ENCODE results near the gene IL21R.
"Not testable (repeated sequence)": the region's sequence is repeated elsewhere in the genome, so short reads cannot be mapped to it uniquely, and the experiment has no call there.

The IL21R gene

DNA sequence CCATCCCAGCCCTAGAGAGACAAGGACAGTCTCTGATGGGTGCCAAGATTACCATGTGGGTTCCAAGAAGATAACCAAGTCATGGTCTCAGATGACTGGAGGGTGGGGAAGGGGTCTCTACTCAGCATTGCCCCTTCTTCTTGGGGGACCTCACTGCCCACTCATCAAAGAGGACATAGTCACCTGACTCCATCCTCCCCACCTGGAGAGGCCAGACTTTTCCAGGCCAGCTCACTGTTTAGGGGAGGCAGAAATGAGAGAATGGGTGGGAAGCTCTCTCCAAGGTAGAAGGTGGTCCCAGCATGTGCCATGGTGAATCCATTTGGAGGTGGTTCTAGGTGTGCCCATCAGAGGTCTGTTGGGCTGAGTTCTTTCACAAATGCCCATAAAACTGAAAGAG lies 20.7 kb upstream of the IL21R start:
- no peaks in the 10 kb centered on the region for H3K36me3 ChIP-seq (ENCODE audit: control insufficient read depth, insufficient read depth, low read length)
- no peaks in the 10 kb centered on the region for H3K27me3 ChIP-seq (ENCODE audit: control insufficient read depth, insufficient read depth, low read length)
- no peak overlapping the region for H3K9ac ChIP-seq (ENCODE audit: low read length)
- H3K27ac ChIP-seq (ENCODE audit: low read depth, low read length) = no peak overlapping the region
- no peak overlapping the region for H3K4me3 ChIP-seq (ENCODE audit: low read length)
- no peaks in the 10 kb centered on the region for H3K4me1 ChIP-seq (ENCODE audit: control insufficient read depth, insufficient read depth, low read length)

DNA sequence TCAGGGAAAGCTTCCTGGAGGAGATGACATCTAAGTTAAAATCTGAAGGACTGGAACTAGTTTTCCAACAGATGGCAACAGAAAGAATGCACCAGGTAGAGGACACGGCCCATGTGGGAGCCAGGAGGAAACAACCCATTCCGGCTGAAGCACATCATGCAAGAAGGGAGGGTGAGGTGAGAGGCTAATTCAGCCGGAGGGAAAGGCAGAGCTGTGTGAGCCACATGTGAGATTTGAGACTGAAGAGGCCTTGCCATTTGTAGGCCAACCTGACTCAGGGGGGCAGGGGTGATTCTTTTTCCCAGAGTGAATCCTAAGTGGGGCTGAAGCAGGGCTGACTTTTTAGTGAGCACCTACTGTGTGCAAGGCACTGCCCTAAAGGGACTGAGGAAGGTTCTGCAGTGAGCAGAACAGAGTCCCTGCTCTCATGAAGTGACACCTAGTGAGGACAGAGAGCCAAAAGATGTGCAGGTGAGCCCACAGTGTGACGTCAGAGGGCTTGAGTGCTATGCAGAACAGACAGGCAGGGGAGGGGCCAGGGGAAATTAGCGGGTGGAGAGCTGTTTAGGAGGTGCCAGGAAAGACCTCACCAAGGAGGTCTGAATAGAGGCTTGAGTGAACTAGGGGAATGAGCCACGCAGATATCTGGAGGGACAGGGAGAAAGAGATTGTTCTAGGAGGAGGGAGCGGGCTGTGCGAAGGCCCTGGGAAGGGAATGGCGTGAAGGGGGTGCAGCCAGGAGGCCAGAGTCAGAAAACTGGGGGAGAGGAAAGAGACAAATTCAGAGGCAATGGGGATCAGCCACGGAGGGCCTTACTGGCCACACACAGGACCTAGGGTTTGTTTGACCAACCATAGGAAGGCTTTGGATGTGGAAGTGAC lies 19.8 kb upstream of the IL21R start:
- H3K9ac ChIP-seq (ENCODE audit: low read length) = no peak overlapping the region
- no peaks in the 10 kb centered on the region for H3K27me3 ChIP-seq (ENCODE audit: control insufficient read depth, insufficient read depth, low read length)
- H3K4me3 ChIP-seq (ENCODE audit: low read length) = no peak overlapping the region
- H3K4me1 ChIP-seq (ENCODE audit: control insufficient read depth, insufficient read depth, low read length) = no peaks in the 10 kb centered on the region
- no peaks in the 10 kb centered on the region for H3K36me3 ChIP-seq (ENCODE audit: control insufficient read depth, insufficient read depth, low read length)
- H3K27ac ChIP-seq (ENCODE audit: low read depth, low read length) = no peak overlapping the region

DNA sequence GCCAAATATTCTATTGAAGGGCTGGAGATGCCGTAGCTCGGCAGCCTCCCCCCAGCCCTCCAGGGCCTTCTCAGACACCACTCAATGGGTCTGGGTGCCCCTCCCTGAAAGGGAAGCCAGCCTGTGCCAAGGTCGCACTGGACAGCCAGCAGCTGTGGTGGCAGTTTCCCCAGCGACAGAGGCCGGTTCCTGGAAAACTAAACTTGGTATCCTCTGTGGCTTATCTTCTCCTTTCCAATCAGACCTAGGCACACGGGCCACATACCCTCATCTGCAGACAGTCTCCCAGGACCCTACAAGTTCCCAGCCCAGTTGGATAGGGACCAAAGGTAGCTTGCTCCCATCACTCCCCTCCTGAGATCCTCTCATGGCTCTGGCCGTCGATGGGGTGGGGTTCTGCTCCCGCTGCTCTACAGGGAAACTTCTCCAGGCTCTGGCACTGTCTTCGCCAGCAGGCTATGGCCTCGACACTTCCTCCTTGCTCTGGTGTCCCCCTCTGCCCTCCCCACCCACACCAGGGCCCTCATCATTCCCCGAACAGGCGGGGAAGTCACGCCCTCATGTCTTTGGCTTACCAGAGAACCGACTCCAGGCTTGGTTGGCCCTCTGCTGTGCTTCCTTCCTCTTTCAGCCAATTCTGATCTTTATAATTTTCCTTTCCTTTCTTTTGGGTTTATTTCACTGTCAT lies 18.3 kb upstream of the IL21R start:
- Histone ChIP-seq H3K4me1 (ENCODE audit: control insufficient read depth, insufficient read depth, low read length) (no peaks in the 10 kb centered on the region), H3K9ac (ENCODE audit: low read length) (no peak overlapping the region), H3K27me3 (ENCODE audit: control insufficient read depth, insufficient read depth, low read length) (no peaks in the 10 kb centered on the region), H3K27ac (ENCODE audit: low read depth, low read length) (no peak overlapping the region), H3K4me3 (ENCODE audit: low read length) (no peak overlapping the region), H3K36me3 (ENCODE audit: control insufficient read depth, insufficient read depth, low read length) (no peaks in the 10 kb centered on the region)

DNA sequence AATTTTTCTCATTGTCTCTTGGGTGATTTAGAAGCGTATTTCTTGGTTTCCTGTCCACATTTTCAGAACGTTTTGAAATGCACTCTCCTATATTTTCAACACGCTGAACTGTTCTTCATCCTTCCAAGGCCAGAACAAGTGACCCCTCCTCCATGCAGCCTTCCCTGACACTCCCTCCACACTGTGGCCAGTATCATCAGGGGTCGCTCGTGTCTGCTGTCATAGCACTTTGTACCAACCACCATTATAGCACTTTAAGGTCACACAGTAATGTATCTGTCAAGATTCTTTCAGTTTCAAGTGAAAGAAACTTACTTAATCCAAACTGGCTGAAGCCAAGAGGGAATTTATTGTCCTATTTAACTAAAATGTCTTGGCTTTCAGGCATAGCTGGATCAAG lies 17.5 kb upstream of the IL21R start:
- no peak overlapping the region for H3K9ac ChIP-seq (ENCODE audit: low read length)
- H3K27ac ChIP-seq (ENCODE audit: low read depth, low read length) = no peak overlapping the region
- H3K27me3 ChIP-seq (ENCODE audit: control insufficient read depth, insufficient read depth, low read length) = no peaks in the 10 kb centered on the region
- H3K4me3 ChIP-seq (ENCODE audit: low read length) = no peak overlapping the region
- H3K4me1 ChIP-seq (ENCODE audit: control insufficient read depth, insufficient read depth, low read length) = no peaks in the 10 kb centered on the region
- H3K36me3 ChIP-seq (ENCODE audit: control insufficient read depth, insufficient read depth, low read length) = no peaks in the 10 kb centered on the region

DNA sequence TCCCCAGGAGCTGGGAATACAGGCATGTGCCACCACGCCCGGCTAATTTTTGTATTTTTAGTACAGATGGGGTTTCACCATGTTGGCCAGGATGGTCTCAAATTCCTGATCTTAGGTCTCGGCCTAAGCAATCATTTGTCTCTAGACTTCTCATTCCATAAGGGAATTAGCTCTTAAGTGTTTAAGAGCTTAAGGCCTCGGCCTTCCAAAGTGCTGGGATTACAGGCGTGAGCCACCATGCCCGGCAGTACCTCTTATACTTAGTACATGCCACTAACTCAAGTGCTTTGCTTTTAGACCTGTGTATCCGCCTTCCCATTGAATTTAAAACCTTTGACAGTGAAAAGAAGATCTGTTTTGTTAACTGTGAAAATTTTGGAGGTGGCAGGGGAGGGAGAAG lies 16.6 kb upstream of the IL21R start:
- Histone ChIP-seq H3K27ac (ENCODE audit: low read depth, low read length) (no peak overlapping the region), H3K36me3 (ENCODE audit: control insufficient read depth, insufficient read depth, low read length) (no peaks in the 10 kb centered on the region), H3K4me3 (ENCODE audit: low read length) (no peak overlapping the region), H3K9ac (ENCODE audit: low read length) (no peak overlapping the region), H3K4me1 (ENCODE audit: control insufficient read depth, insufficient read depth, low read length) (no peaks in the 10 kb centered on the region), H3K27me3 (ENCODE audit: control insufficient read depth, insufficient read depth, low read length) (no peaks in the 10 kb centered on the region)

DNA sequence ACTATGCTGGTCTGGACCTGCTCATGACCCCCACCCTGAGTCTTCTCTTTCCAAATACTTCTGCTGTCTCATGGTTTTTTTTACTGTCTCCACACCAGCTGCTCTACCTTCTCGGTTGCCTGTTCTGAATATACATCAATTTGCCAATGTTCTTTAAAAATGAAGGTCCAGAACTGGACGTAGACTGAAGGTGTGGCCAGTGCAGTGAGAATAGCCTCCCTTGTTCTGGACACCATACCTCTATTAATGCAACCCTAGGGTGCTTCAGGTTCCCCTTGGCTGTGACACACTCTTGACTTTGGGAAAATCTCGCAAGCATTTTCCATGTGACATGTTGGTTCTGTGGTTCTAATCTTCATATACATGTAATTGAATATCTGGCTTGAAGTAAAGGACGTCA lies 15.3 kb upstream of the IL21R start:
- Histone ChIP-seq H3K4me1 (ENCODE audit: control insufficient read depth, insufficient read depth, low read length) (no peaks in the 10 kb centered on the region), H3K9ac (ENCODE audit: low read length) (no peak overlapping the region), H3K27me3 (ENCODE audit: control insufficient read depth, insufficient read depth, low read length) (no peaks in the 10 kb centered on the region), H3K4me3 (ENCODE audit: low read length) (no peak overlapping the region), H3K36me3 (ENCODE audit: control insufficient read depth, insufficient read depth, low read length) (no peaks in the 10 kb centered on the region), H3K27ac (ENCODE audit: low read depth, low read length) (no peak overlapping the region)

DNA sequence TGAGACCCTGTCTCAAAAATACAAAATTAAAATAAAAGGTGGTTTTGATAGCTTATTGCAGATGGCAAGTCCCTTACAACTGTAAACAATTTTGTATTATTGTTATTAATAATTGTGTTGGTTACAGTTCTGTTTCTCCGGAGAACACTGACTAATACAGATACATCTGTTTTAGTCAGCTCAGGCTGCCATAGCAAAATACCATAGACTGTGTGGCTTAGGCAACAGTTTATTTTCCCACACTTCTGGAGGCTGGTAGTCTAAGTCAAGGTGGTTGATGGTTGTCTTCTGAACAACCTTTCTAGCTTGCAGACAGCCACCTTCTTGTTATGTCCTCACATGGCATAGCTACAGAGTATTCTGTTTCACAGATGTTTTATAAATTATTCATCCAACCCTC lies 14.2 kb upstream of the IL21R start:
- no peaks in the 10 kb centered on the region for H3K36me3 ChIP-seq (ENCODE audit: control insufficient read depth, insufficient read depth, low read length)
- H3K27me3 ChIP-seq (ENCODE audit: control insufficient read depth, insufficient read depth, low read length) = no peaks in the 10 kb centered on the region
- H3K4me3 ChIP-seq (ENCODE audit: low read length) = no peak overlapping the region
- H3K4me1 ChIP-seq (ENCODE audit: control insufficient read depth, insufficient read depth, low read length) = no peaks in the 10 kb centered on the region
- H3K9ac ChIP-seq (ENCODE audit: low read length) = no peak overlapping the region
- H3K27ac ChIP-seq (ENCODE audit: low read depth, low read length) = no peak overlapping the region

DNA sequence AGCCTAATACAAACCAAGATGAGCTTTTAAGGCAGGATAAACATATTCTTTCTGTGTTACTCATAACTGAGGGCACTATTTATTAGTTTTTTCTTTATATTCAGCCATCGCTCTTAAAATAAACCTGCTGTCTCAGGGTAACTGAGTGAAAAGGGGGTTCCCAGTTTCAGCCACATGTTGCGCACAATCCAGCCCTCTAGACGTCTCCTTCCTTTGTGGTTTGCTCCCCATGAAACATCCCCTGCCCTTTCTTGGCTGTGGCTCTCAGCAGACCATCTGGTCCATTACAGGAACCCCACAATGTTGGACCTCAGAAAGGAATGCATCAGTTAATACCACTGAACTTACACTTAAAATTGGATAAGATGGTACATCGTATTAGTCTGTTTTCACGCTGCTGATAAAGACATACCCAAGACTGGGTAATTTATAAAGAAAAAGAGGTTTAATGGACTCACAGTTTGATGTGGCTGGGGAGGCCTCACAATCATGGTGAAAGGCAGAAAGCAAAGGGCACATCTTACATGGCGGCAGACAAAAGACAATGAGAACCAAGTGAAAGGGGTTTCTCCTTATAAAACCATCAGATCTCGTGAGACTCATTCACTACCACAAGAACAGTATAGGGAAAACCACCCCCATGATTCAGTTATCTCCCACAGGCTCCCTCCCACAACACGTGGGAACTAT lies 12.6 kb upstream of the IL21R start:
- H3K4me1 ChIP-seq (ENCODE audit: control insufficient read depth, insufficient read depth, low read length) = no peaks in the 10 kb centered on the region
- H3K27me3 ChIP-seq (ENCODE audit: control insufficient read depth, insufficient read depth, low read length) = no peaks in the 10 kb centered on the region
- no peak overlapping the region for H3K4me3 ChIP-seq (ENCODE audit: low read length)
- H3K36me3 ChIP-seq (ENCODE audit: control insufficient read depth, insufficient read depth, low read length) = no peaks in the 10 kb centered on the region
- no peak overlapping the region for H3K9ac ChIP-seq (ENCODE audit: low read length)
- no peak overlapping the region for H3K27ac ChIP-seq (ENCODE audit: low read depth, low read length)

DNA sequence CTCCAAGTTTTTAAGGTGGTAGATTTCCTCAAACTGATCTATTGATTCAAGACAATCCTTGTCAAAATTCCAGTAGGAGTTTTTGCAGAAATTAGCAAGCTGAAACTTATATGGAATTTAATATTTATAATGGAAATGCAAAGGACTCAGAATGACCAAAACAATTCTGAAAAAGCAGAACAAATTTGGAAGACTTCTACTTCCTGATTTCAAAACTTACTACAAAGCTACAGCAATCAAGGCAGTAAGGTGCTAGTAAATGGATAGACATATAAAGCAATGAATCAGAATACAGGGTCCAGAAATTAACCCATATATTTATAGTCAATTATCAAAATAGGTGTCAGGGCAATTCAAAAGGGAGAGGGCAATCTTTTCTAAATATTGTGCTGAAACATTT lies 11.8 kb upstream of the IL21R start:
- Histone ChIP-seq H3K27ac (ENCODE audit: low read depth, low read length) (no peak overlapping the region), H3K4me1 (ENCODE audit: control insufficient read depth, insufficient read depth, low read length) (no peaks in the 10 kb centered on the region), H3K9ac (ENCODE audit: low read length) (no peak overlapping the region), H3K36me3 (ENCODE audit: control insufficient read depth, insufficient read depth, low read length) (no peaks in the 10 kb centered on the region), H3K4me3 (ENCODE audit: low read length) (no peak overlapping the region), H3K27me3 (ENCODE audit: control insufficient read depth, insufficient read depth, low read length) (no peaks in the 10 kb centered on the region)

DNA sequence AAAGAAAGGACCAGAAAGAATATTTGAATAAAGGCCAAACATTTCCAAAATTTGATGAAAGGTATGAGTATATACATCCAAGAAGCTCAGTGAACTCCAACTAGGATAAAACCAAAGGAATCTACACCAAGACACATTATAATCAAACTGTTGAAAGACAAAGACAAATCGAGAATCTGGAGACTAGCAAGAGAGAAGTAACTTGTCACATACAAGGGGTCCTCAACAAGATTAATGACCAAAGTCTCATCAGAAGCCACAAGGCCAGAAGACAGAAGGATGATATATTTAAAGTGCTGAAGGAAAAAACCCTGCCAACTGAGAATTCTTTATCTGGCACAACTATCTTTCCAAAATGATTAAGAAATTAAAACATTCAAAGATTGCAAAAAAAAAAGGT lies 9.3 kb upstream of the IL21R start:
- H3K27me3 ChIP-seq (ENCODE audit: control insufficient read depth, insufficient read depth, low read length) = no peaks in the 10 kb centered on the region
- H3K4me1 ChIP-seq (ENCODE audit: control insufficient read depth, insufficient read depth, low read length) = no peaks in the 10 kb centered on the region
- H3K4me3 ChIP-seq (ENCODE audit: low read length) = no peak overlapping the region
- H3K27ac ChIP-seq (ENCODE audit: low read depth, low read length) = no peak overlapping the region
- H3K9ac ChIP-seq (ENCODE audit: low read length) = no peak overlapping the region
- H3K36me3 ChIP-seq (ENCODE audit: control insufficient read depth, insufficient read depth, low read length) = no peaks in the 10 kb centered on the region

DNA sequence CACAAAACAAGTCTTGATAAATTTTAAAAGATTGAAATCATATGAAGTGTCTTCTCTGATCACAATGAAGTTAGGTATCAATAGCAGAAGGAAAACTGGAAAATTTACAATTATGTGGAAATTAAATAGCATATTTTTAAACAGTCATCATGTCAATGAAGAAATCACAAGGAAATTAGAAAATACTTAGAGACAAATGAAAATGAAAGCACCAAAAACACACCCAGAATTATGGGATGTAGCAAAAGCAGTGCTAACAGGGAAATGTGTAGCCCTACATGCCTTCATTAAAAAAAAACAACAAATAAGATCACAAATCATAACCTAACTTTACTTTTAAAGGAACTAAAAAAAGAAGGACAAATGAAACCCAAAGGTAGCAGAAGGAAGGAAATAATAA lies 7.5 kb upstream of the IL21R start:
- no peak overlapping the region for H3K9ac ChIP-seq (ENCODE audit: low read length)
- H3K27ac ChIP-seq (ENCODE audit: low read depth, low read length) = no peak overlapping the region
- no peaks in the 10 kb centered on the region for H3K36me3 ChIP-seq (ENCODE audit: control insufficient read depth, insufficient read depth, low read length)
- H3K27me3 ChIP-seq (ENCODE audit: control insufficient read depth, insufficient read depth, low read length) = no peaks in the 10 kb centered on the region
- H3K4me1 ChIP-seq (ENCODE audit: control insufficient read depth, insufficient read depth, low read length) = no peaks in the 10 kb centered on the region
- H3K4me3 ChIP-seq (ENCODE audit: low read length) = no peak overlapping the region

DNA sequence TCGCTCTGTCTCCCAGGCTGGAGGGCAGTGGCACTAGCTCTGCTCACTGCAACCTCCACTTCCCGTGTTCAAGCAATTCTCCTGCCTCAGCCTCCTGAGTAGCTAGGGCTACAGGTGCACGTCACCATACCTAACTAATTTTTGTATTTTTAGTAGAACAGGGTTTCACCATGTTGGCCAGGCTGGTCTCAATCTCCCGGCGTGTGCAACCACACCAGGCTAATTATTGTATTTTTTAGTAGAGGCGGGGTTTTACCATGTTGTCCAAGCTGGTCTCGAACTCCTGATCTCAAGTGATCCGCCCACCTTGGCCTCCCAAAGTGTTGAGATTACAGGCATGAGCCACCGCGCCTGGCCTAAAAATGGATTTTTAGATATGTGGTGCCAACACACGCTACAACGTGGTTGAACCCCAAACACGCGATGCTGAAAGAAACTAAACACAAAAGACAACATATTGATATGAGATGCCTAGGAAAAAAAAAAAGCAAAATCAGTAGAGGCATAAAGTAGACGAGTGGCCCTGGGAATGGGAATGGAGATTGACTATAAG lies 3.6 kb upstream of the IL21R start:
- not testable (repeated sequence) for H3K9ac ChIP-seq (ENCODE audit: low read length); H3K36me3 ChIP-seq (ENCODE audit: control insufficient read depth, insufficient read depth, low read length)

More for the DNA sequence above, 3.6 kb upstream of the IL21R start:
- not testable (repeated sequence) for H3K27ac ChIP-seq (ENCODE audit: low read depth, low read length); H3K4me1 ChIP-seq (ENCODE audit: control insufficient read depth, insufficient read depth, low read length); H3K27me3 ChIP-seq (ENCODE audit: control insufficient read depth, insufficient read depth, low read length); H3K4me3 ChIP-seq (ENCODE audit: low read length)

All from rectal smooth muscle tissue (tissue), 1 donor.